HG03457 (cell line): ENCODE results near the gene AMELX.

Experiments used
- ATAC-seq: cut with Tn5 transposase; IDR thresholded peaks from one replicate; pipeline ENCODE4 v1.9.1; 2021; ENCODE audit warnings: moderate number of reproducible peaks; ENCODE audit not compliant: unreplicated experiment

The AMELX gene

DNA sequence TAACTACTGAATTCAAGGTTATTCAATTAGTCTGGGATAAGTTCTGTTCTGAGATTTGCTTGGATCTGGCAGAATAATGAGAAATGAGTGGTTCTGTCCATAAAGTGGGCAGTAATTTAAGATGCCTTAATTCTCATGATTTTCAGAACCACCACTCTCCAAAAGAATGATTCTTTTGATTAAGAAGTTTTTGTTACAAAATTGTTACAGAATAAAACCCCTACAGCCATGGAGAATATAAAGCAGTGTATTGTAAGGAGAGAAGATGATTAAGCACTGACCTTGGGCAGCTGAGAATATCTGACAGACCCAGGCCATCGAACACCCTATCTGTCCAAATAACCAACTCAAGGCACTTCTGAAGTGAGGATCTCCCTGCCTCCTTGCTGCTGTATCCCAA lies 12.4 kb downstream of the AMELX start:
- no peak for ATAC-seq

GRCh38 chrX:11309220-11309619 lies 16.0 kb downstream of the AMELX start:
- ATAC-seq = no peak

DNA sequence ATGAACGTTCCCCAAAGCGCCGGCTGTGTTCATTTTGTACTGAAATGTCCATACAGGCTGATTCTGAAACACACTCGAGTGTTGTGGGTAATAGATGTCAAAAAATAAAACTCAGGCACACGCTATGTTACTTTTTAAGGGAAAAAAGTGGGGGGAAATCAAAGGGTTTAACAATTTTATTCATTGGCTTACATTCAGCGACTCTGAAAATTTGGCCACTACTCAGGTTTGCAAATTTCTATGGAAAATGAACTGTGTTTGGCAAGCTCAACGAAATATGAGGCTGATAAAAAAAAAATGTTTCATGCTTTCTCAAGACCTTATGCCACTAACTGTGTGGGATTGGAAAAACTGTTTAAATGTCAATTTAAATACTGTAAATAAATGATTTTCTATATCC lies 18.5 kb downstream of the AMELX start:
- no peak for ATAC-seq

DNA sequence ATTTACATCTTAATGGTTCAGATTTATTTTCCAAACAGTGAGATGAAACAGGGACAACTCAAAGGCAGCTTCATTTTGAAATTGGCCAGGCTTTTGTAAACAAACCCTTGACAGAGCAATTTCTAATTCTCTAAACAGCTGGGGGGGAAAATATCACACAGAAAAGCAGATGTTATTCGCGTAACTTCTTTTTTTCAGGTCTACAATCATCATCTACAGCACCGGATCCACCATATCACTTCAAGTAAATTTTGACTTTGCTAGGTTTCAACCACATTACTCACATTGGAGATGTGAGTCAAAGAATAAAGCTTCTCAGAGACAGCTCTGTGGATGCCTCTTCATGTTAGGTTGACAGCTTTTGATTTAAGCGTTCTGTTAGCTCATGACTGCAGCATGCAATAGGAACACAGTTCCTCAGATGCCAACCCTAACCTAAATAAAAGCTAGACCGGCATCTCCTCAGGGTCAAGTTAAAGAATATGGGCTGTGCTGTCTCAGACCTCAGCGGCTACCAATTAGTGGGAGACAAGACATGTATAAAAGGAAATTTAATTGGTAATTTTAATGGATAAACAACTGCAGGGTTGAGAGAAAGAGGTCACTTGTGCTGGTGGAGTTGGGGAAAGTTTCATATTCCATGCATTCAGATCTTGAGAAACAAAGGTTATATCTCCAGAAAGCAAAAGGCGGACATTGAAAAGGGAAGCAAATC lies 26.8 kb downstream of the AMELX start:
- no peak for ATAC-seq

- no peak for ATAC-seq
Observed at GRCh38 chrX:11321986-11322385, 28.8 kb downstream of the AMELX start.

DNA sequence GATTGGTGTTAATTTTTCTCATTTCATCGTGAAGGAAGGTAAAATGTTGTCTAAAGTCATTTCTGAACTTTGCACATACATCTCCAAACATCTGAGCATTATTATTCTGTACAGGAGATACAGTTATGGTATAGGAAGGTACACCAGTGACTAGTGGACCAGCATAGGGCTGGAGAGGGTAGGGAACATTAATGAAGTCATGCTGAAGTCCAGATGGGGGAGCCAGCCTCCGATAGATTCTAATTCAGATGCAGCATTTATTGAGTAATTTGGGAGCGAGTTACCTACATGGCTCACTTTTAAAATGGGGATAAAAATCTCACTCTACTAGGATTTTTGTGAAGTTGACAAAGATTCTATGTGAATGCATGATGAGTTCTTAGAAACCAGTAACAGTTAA lies 34.9 kb downstream of the AMELX start:
- no peak for ATAC-seq

GRCh38 chrX:11329021-11329420 lies 35.8 kb downstream of the AMELX start:
- no peak for ATAC-seq

DNA sequence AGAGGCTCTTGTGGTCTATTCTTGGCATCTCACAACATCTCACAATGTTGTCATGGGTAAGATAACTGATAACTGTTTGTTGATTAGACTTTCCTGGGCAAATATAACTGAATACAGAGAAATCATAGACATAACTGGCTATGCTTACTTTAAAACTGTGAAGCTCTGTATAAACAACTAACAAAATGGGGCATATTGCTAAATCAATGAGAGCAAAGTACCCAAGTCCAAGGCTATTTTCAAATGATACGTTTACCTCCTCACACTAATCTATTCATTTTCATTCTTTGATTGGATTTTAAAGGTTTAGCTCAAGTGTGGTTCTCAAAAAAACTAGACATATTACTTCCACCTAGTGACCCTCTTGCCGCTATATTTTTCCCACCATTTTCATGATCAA lies 38.6 kb downstream of the AMELX start:
- ATAC-seq = no peak

DNA sequence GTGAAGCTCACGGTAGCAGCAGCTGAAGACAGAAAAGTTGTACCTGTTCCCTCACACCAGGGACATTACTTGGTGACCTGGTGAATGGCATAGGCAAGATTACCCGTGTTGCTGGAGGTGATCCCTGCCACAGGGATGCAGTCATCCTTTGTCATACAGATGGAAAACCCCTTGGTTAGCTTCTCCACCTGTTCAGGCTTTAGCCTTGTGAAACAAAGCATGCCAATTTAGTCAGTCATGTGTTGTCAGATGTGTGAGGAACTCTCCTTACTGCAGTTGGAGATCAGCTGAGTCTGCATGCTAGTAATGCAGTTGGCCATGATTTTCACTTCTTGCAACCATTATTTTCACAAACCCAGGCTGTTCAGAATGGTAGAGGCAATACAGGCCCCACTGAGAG lies 41.0 kb downstream of the AMELX start:
- ATAC-seq = no peak

DNA sequence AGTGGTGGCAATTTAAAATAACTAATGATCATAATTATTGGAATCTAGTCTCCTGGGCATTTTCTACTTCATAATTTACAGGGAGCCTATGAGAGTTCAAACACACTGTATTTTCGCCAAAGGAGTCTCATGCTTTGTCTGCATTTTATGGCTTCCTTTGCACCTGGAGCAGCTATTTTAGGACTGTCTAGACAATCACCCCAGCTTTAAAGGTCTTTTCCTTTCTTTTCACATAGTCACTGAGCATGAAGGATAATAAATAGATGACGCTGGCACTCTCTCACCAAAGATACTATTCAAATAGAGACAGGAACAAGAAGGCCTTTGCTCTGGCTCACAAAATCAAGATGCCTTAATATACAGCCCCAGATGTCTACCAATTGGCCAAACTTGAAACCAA lies 43.0 kb downstream of the AMELX start:
- no peak for ATAC-seq

GRCh38 chrX:11337292-11338009 lies 44.2 kb downstream of the AMELX start:
- ATAC-seq = no peak

- ATAC-seq = peak; percentile 61
Observed at GRCh38 chrX:11341274-11342201, 48.3 kb downstream of the AMELX start.

GRCh38 chrX:11342673-11343072 lies 49.5 kb downstream of the AMELX start:
- no peak for ATAC-seq

DNA sequence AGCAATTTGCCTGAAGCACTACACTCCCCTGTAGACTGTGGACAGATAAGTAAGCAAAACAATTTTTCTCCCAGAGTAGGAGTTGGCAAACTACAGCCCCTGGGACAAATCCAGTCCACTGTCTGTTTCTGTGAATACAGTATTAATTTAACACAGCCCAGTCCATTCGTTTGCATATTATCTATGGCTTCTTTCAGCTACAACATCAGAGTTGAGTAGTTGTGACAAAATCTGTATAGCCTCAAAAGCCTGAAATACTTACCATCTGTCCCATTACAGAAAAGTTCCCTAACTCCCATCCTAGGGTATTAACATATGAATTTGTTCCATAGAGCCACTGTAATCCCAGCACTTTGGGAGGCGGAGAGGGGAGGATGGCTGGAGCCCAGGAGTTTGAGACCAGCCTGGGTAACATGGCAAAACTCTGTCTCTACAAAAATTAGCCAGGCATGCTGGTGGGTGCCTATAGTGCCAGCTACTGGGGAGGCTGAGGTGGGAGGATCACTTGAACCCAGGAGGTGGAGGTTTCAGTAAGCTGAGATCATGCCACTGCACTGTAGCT lies 53.0 kb downstream of the AMELX start:
- ATAC-seq = no peak

GRCh38 chrX:11347300-11347699 lies 54.1 kb downstream of the AMELX start:
- ATAC-seq = no peak

- no peak for ATAC-seq
Observed at GRCh38 chrX:11349020-11349419, 55.8 kb downstream of the AMELX start.

- ATAC-seq = no peak
Observed at GRCh38 chrX:11349661-11350337, 56.6 kb downstream of the AMELX start.
